Psoas muscle (tissue), 8 donors: Measurements from ENCODE around the gene C1orf56. TPM values are rescaled to one million over a fixed set of nuclear protein-coding genes. Genes with fewer than 3 reads are reported as not detected.

ENCODE experiments used
- ATAC-seq, 4 donors: fragments of 200-7000 bp; cut with Tn5 transposase; one replicate each; pipeline ENCODE4 v1.9.1; 2020; ENCODE audit warnings: moderate library complexity in 3 of 4, mild to moderate bottlenecking in 2 of 4
- DNase-seq, 2 donors: peaks; one replicate each; pipeline ENCODE4 v3.0.0-alpha.2; 2020
- H3K27ac ChIP-seq: fragments of 200-600 bp; one replicate; pipeline ENCODE4 v1.8.0; 2022
- H3K27me3 ChIP-seq, 3 donors: fragments of 200-600 bp in 1 of 3; one replicate each; pipeline versions ENCODE4 v1.6.1 to v1.8.0; 2013 to 2022; ENCODE audit warnings: low read length in 2 of 3, mild to moderate bottlenecking in 2 of 3, moderate library complexity in 1 of 3; ENCODE audit not compliant: insufficient read depth in 3 of 3
- H3K36me3 ChIP-seq, 2 donors: fragments of 200-600 bp in 1 of 2; one replicate each; pipeline versions ENCODE4 v1.6.1 to v1.8.0; 2013 to 2022; ENCODE audit warnings: low read depth in 1 of 2, mild to moderate bottlenecking in 1 of 2, moderate library complexity in 1 of 2; ENCODE audit not compliant: insufficient read depth in 1 of 2
- H3K4me1 ChIP-seq: fragments of 200-600 bp; one replicate; pipeline ENCODE4 v1.8.0; 2022
- H3K4me3 ChIP-seq: fragments of 200-600 bp; one replicate; pipeline ENCODE4 v1.8.0; 2022; ENCODE audit warnings: mild to moderate bottlenecking
- H3K9me3 ChIP-seq: fragments of 200-600 bp; one replicate; pipeline ENCODE4 v1.8.0; 2022
- CTCF ChIP-seq: fragments of 200-600 bp; IDR thresholded peaks from one replicate; pipeline ENCODE4 v1.8.0; 2022; ENCODE audit warnings: antibody characterized with exemption
- WGBS, 3 donors: extraction: QIAGEN DNeasy Blood & Tissue Kit; methylation state at CpG; one replicate each; pipeline versions ENCODE4 v1.1.6 to v1.1.7; 2013; 5-methylcytosine and 5-hydroxymethylcytosine counted together
- intact Hi-C, 2 donors: fragments of 100-400 bp; cut with DNase I; formaldehyde crosslinking; loops; one replicate each; pipeline versions ENCODE4 v1.11.0 to v1.14.2; 2022
- long read RNA-seq, 2 donors: library from polyadenylated mRNA; unstranded; transcript quantifications; one replicate each; pipeline ENCODE4 v2.0.0, GENCODE V29; 2021
- polyA plus RNA-seq, 3 donors: library from polyadenylated mRNA; stranded (reverse); fragments of 200-250 nt; gene quantifications; one replicate each; pipeline ENCODE4 v1.2.3, GENCODE V29; 2013
- total RNA-seq, 4 donors: library from RNA; stranded (reverse); fragmentation: NEBNext Ultra II Directional in 2 of 4; extraction: Animal tissue kit (Norgen Biotek cat#: 25700) in 2 of 4; gene quantifications; one replicate each; pipeline versions ENCODE4 v1.2.1 to v1.2.4, GENCODE V29; 2021 to 2023
- donor health status: healthy with polysubstance abuse.
- donor health status: DM: no; HTN: no; CAD: no; lungs with moderate emphysema.
- donor health status: Bipolar disorder and iron deficiency.
- donor health status: healthy.
- donor health status: DM: yes; HTN: yes; CAD: no.
- donor health status: DM: no; HTN: no; CAD: no.
- donor health status: DM: no; HTN: no; CAD: no.
- donor health status: DM: yes; HTN: yes; CAD: no.

The C1orf56 gene
- total RNA-seq (1 to 10 TPM; 5.1 to 8.8 (median 6.9) TPM), polyA plus RNA-seq (10 to 100 TPM in 1 of 3 donors, 1 to 10 TPM in 2; 1.3 to 16.9 (median 6.5) TPM)
- long read RNA-seq, donor 1, transcript C1orf56-201 (2 exons, 2,096 nt) = major isoform, 6 of 9 reads
- long read RNA-seq, donor 1, partial matches to known transcripts = 1 of 9 reads
- long read RNA-seq, donor 1, other reads (novel, unspliced or antisense) = 2 of 9 reads
- long read RNA-seq, donor 2, transcript C1orf56-201 (2 exons, 2,096 nt) = major isoform, 18 of 25 reads
- long read RNA-seq, donor 2, partial matches to known transcripts = 1 of 25 reads
- long read RNA-seq, donor 2, other reads (novel, unspliced or antisense) = 6 of 25 reads

GRCh38 chr1:151047591-151047924 lies at the start of gene C1orf56:
Gene C1orf56, plus strand, starts transcription at chr1:151047751. Its CDS starts 97 bp downstream, at chr1:151047848.
- H3K4me1 ChIP-seq = peaks cover 18% of the 10 kb centered on the region
- no peaks in the 10 kb centered on the region for H3K27me3 ChIP-seq
- peaks cover 7 to 33% of the 10 kb centered on the region in 2 donors for H3K36me3 ChIP-seq
- no peaks in the 10 kb centered on the region for H3K9me3 ChIP-seq
- intact Hi-C loops = no loop called here
- peak within 1 kb of the TSS; percentile 89 for H3K4me3 ChIP-seq
- TF ChIP-seq CTCF = no peak
- DNase-seq (peak; percentile 70 to 84), ATAC-seq (peak; percentile 65 to 86 (median 75))
- 0 to 1% (median 0%) methylated on average over 25 to 29 of the region's 29 CpGs for WGBS, 3 donors
- peak within 1 kb of the TSS; percentile 87 for H3K27ac ChIP-seq

- peaks cover 13% of the 10 kb centered on the region for H3K4me1 ChIP-seq
- H3K27ac ChIP-seq = no peak overlapping the region
- DNase-seq (no peak), ATAC-seq (no peak)
- no peak overlapping the region for H3K4me3 ChIP-seq
- TF ChIP-seq CTCF = no peak
- intact Hi-C loops = no loop called here
- H3K36me3 ChIP-seq = peaks cover 0 to 64% of the 10 kb centered on the region in 2 donors
- WGBS, 3 donors = 42 to 74% (median 47%) methylated on average over 5 of the region's 5 CpGs
- no peaks in the 10 kb centered on the region for H3K9me3 ChIP-seq
- H3K27me3 ChIP-seq = no peaks in the 10 kb centered on the region
Measured at GRCh38 chr1:150997949-150998348, 49.6 kb upstream of the C1orf56 start.

GRCh38 chr1:150999051-150999674 lies 48.4 kb upstream of the C1orf56 start:
- intact Hi-C loops = no loop called here
- no peaks in the 10 kb centered on the region for H3K9me3 ChIP-seq
- DNase-seq (no peak), ATAC-seq (no peak)
- H3K27me3 ChIP-seq = no peaks in the 10 kb centered on the region
- H3K27ac ChIP-seq = no peak overlapping the region
- 75 to 78% (median 77%) methylated on average over 17 of the region's 17 CpGs for WGBS, 3 donors
- peaks cover 0 to 64% of the 10 kb centered on the region in 2 donors for H3K36me3 ChIP-seq
- H3K4me1 ChIP-seq = peaks cover 25% of the 10 kb centered on the region
- no peak overlapping the region for H3K4me3 ChIP-seq
- no peak for TF ChIP-seq CTCF

GRCh38 chr1:150999926-151000325 lies 47.6 kb upstream of the C1orf56 start:
- Histone ChIP-seq H3K27me3 (no peaks in the 10 kb centered on the region), H3K36me3 (peaks cover 0 to 64% of the 10 kb centered on the region in 2 donors), H3K4me3 (no peak overlapping the region), H3K27ac (no peak overlapping the region), H3K4me1 (peaks cover 33% of the 10 kb centered on the region), H3K9me3 (no peaks in the 10 kb centered on the region)
- ATAC-seq (no peak), DNase-seq (no peak)
- TF ChIP-seq CTCF = no peak
- intact Hi-C loops = loop anchor here in 1 of 2 donors (5.0 kb wide), 1 partner anchor 73 kb away; the partner anchor contains the start of gene SETDB1
- 91 to 97% (median 92%) methylated on average over 2 of the region's 2 CpGs for WGBS, 3 donors
